DOHH2 (cell line): Measurements from ENCODE around the gene CSN3.
"Not testable (repeated sequence)": the region's sequence is repeated elsewhere in the genome, so short reads cannot be mapped to it uniquely, and the experiment has no call there.

ENCODE experiments used
- H3F3A ChIP-seq: fragments of 200-600 bp; sonication (generic), shearing (Covaris generic); 2 replicates; pipeline ENCODE4 v1.6.0; 2016; ENCODE audit warnings: antibody characterized with exemption, mild to moderate bottlenecking; ENCODE audit not compliant: control insufficient read depth, insufficient read depth
- H3K27ac ChIP-seq: fragments of 200-600 bp; sonication (generic); 2 replicates; pipeline ENCODE4 v1.5.1; 2014; ENCODE audit warnings: low read depth, mild to moderate bottlenecking, low read length, moderate library complexity
- H3K27me3 ChIP-seq: fragments of 200-600 bp; sonication (generic); 2 replicates; pipeline ENCODE4 v1.6.1; 2014; ENCODE audit warnings: mild to moderate bottlenecking, low read length, mixed read lengths; ENCODE audit not compliant: control insufficient read depth
- H3K36me3 ChIP-seq: fragments of 200-600 bp; sonication (generic); 2 replicates; pipeline ENCODE4 v1.6.1; 2014; ENCODE audit warnings: mild to moderate bottlenecking, low read length, moderate library complexity, mixed read lengths; ENCODE audit not compliant: control insufficient read depth
- H3K4me1 ChIP-seq: fragments of 200-600 bp; sonication (generic); 2 replicates; pipeline ENCODE4 v1.6.1; 2014; ENCODE audit warnings: mild to moderate bottlenecking, low read length, mixed read lengths; ENCODE audit not compliant: control insufficient read depth
- H3K4me2 ChIP-seq: fragments of 200-600 bp; sonication (generic); 2 replicates; pipeline ENCODE4 v1.6.0; 2014; ENCODE audit warnings: mild to moderate bottlenecking, low read length, moderate library complexity
- H3K4me3 ChIP-seq: fragments of 200-600 bp; sonication (generic); 2 replicates; pipeline ENCODE4 v1.5.1; 2014; ENCODE audit warnings: mild to moderate bottlenecking, low read length, mixed read lengths
- H3K79me2 ChIP-seq: fragments of 200-600 bp; sonication (generic); 2 replicates; pipeline ENCODE4 v1.6.1; 2014; ENCODE audit warnings: mild to moderate bottlenecking, low read length, mixed read lengths; ENCODE audit not compliant: control insufficient read depth
- H3K9me2 ChIP-seq: fragments of 200-600 bp; sonication (generic); replicated peaks from 2 replicates; pipeline ENCODE4 v1.6.1; 2014; ENCODE audit warnings: mild to moderate bottlenecking, low read length, mixed read lengths; ENCODE audit not compliant: control insufficient read depth
- H3K9me3 ChIP-seq: fragments of 200-600 bp; sonication (generic); 2 replicates; pipeline ENCODE4 v1.6.1; 2014; ENCODE audit warnings: antibody characterized with exemption, low read length, mixed read lengths; ENCODE audit not compliant: control insufficient read depth, insufficient read depth
- H4K20me1 ChIP-seq: fragments of 200-600 bp; sonication (generic); 2 replicates; pipeline ENCODE4 v1.6.0; 2014; ENCODE audit warnings: low read depth, mild to moderate bottlenecking, antibody characterized with exemption, low read length, moderate library complexity; ENCODE audit not compliant: control insufficient read depth, insufficient read depth
- EZH2phosphoT487 ChIP-seq: fragments of 200-600 bp; sonication (generic); IDR thresholded peaks from 2 replicates; pipeline ENCODE4 v1.6.1; 2017; ENCODE audit warnings: borderline replicate concordance, mild to moderate bottlenecking, antibody characterized with exemption, low read length, moderate library complexity, mixed read lengths
- TF ChIP-seq, protein P1 (sequence below): fragments of 200-600 bp; sonication (generic); IDR thresholded peaks from one replicate; pipeline ENCODE4 v1.5.1; 2014; ENCODE audit warnings: antibody characterized with exemption, mild to moderate bottlenecking, low read depth, low read length; ENCODE audit not compliant: poor library complexity, severe bottlenecking

CSN3 gene

DNA sequence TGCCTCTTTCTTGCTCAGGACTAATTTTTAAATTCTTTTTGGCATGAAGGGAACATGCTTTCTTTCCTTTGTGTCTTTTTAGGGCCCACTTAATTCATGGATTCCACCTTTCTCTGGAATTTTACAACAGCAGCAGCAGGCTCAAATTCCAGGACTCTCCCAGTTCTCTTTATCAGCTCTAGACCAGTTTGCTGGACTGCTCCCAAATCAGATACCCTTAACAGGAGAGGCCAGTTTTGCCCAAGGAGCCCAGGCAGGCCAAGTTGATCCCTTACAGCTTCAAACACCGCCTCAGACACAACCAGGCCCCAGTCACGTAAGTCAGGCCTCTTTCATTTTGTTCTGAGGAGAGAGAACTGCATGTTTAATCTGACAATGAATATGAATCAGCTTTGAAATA is 44.6 kb upstream of the CSN3 start:
- no peak overlapping the region for H3K4me2 ChIP-seq
- H3K9me3 ChIP-seq, result no peaks in the 10 kb centered on the region
- H3K4me1 ChIP-seq, result no peaks in the 10 kb centered on the region
- TF ChIP-seq, protein P1, sequence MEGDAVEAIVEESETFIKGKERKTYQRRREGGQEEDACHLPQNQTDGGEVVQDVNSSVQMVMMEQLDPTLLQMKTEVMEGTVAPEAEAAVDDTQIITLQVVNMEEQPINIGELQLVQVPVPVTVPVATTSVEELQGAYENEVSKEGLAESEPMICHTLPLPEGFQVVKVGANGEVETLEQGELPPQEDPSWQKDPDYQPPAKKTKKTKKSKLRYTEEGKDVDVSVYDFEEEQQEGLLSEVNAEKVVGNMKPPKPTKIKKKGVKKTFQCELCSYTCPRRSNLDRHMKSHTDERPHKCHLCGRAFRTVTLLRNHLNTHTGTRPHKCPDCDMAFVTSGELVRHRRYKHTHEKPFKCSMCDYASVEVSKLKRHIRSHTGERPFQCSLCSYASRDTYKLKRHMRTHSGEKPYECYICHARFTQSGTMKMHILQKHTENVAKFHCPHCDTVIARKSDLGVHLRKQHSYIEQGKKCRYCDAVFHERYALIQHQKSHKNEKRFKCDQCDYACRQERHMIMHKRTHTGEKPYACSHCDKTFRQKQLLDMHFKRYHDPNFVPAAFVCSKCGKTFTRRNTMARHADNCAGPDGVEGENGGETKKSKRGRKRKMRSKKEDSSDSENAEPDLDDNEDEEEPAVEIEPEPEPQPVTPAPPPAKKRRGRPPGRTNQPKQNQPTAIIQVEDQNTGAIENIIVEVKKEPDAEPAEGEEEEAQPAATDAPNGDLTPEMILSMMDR, result no peak
- no peak for TF ChIP-seq EZH2phosphoT487
- H3K27ac ChIP-seq, result no peak overlapping the region
- no peaks in the 10 kb centered on the region for H3K27me3 ChIP-seq
- no peak overlapping the region for H3K4me3 ChIP-seq
- H3K79me2 ChIP-seq, result no peaks in the 10 kb centered on the region
- H3K36me3 ChIP-seq, result no peaks in the 10 kb centered on the region
- H3F3A ChIP-seq, result no peaks in the 10 kb centered on the region
- no peaks in the 10 kb centered on the region for H3K9me2 ChIP-seq
- no peaks in the 10 kb centered on the region for H4K20me1 ChIP-seq

DNA sequence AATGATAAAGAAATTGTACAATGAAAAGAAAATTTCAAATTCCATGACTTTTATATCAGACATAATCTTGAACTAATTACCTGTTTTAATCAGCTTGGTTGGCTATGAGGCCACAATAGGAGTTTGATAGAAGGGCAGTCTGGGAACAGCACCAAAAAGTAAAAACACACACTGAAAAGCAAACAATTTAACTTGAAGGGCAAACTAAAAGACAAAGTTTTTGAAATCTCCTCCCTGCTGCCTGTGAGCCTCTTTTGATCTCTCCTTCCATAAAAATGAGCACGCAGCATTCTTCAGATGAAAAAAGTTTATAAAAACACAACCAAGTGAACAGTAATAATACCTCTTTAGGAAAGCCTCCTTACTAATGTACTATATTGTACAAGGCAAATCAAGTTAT is 38.8 kb upstream of the CSN3 start:
- no peaks in the 10 kb centered on the region for H3K36me3 ChIP-seq
- H3K4me3 ChIP-seq, result no peak overlapping the region
- no peaks in the 10 kb centered on the region for H4K20me1 ChIP-seq
- TF ChIP-seq, protein P1, result no peak
- TF ChIP-seq EZH2phosphoT487, result no peak
- no peak overlapping the region for H3K4me2 ChIP-seq
- no peak overlapping the region for H3K27ac ChIP-seq
- H3K27me3 ChIP-seq, result no peaks in the 10 kb centered on the region
- no peaks in the 10 kb centered on the region for H3K4me1 ChIP-seq
- no peaks in the 10 kb centered on the region for H3K9me3 ChIP-seq
- H3K79me2 ChIP-seq, result no peaks in the 10 kb centered on the region
- no peaks in the 10 kb centered on the region for H3F3A ChIP-seq
- H3K9me2 ChIP-seq, result no peaks in the 10 kb centered on the region

DNA sequence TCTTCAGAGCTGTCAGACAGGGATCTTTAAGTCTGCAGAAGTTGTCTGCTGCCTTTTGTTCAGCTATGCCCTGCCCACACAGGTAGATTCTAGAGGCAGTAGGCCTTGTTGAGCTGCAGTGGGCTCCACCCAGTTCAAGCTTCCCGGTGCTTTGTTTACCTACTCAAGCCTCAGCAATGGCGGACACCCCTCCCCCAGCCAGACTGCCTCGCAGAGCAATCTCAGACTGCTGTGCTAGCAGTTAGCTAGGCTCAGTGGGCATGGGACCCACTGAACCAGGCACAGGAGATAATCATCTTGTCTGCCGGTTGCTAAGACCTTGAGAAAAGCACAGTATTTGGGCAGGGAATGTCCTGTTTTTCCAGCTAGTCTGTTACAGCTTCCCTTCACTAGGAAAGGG is 29.6 kb upstream of the CSN3 start:
- H3K4me3 ChIP-seq, H3K79me2 ChIP-seq, H3K9me3 ChIP-seq: not testable (repeated sequence)

DNA sequence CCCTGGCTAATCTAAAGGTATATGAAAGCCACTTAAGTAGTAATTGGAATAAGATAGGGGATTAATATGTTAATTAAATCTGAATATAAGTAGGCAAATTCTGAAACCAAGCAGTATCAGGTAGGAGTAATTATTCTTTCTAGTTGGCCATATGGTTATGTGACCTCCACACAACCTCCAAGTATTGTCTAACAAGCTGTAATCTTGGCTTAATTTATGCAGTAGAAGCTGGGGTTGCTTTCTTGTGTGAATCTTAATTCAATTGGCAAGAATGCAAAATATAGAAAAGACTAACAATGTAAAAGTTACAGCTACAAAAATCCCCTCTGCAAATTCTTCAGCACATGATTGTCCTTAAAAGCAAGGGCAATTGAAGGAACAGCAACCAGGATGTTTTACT is 26.3 kb upstream of the CSN3 start:
- not testable (repeated sequence) for H3K4me2 ChIP-seq, H4K20me1 ChIP-seq, H3K36me3 ChIP-seq, H3K9me2 ChIP-seq, H3K27ac ChIP-seq, H3K79me2 ChIP-seq, H3K4me3 ChIP-seq, H3K4me1 ChIP-seq, H3K9me3 ChIP-seq, H3K27me3 ChIP-seq, H3F3A ChIP-seq

More for the DNA sequence above, 29.6 kb upstream of the CSN3 start:
- not testable (repeated sequence) for H3K36me3 ChIP-seq, H3F3A ChIP-seq, H3K27me3 ChIP-seq, H3K9me2 ChIP-seq, H3K4me1 ChIP-seq, H3K27ac ChIP-seq, H3K4me2 ChIP-seq, H4K20me1 ChIP-seq

DNA sequence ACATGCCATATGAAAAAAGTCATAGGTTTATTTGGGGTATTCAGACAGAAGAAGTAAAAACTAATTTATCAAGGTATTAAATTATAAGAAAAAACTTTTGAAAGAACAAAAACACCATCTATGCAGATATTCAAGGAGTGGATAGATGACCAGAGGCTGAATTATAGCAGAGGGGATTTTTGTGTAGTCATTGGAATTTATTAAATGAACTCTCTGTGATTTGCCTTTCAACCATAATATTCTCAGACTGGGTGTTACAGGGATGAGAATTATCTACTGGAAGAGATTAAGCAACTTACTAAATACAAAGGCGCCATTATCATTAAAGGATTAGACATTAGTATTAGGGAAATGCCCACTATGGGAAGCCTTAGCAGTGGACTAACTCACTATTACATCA is 25.8 kb upstream of the CSN3 start:
- not testable (repeated sequence) for H3K4me2 ChIP-seq, H3K79me2 ChIP-seq, H3K9me3 ChIP-seq, H3K27ac ChIP-seq, H3F3A ChIP-seq, H3K9me2 ChIP-seq, H3K27me3 ChIP-seq, H3K36me3 ChIP-seq, H3K4me3 ChIP-seq, H4K20me1 ChIP-seq, H3K4me1 ChIP-seq

DNA sequence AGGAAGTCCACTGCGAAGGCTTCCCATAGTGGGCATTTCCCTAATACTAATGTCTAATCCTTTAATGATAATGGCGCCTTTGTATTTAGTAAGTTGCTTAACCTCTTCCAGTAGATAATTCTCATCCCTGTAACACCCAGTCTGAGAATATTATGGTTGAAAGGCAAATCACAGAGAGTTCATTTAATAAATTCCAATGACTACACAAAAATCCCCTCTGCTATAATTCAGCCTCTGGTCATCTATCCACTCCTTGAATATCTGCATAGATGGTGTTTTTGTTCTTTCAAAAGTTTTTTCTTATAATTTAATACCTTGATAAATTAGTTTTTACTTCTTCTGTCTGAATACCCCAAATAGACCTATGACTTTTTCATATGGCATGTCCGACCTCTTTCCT is 21.0 kb upstream of the CSN3 start:
- H3K79me2 ChIP-seq, H3F3A ChIP-seq, H3K36me3 ChIP-seq, H3K9me3 ChIP-seq, H3K4me3 ChIP-seq, H3K4me1 ChIP-seq, H3K27ac ChIP-seq, H3K4me2 ChIP-seq, H4K20me1 ChIP-seq, H3K27me3 ChIP-seq, H3K9me2 ChIP-seq: not testable (repeated sequence)

DNA sequence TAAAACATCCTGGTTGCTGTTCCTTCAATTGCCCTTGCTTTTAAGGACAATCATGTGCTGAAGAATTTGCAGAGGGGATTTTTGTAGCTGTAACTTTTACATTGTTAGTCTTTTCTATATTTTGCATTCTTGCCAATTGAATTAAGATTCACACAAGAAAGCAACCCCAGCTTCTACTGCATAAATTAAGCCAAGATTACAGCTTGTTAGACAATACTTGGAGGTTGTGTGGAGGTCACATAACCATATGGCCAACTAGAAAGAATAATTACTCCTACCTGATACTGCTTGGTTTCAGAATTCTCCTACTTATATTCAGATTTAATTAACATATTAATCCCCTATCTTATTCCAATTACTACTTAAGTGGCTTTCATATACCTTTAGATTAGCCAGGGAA is 20.6 kb upstream of the CSN3 start:
- H3K9me2 ChIP-seq, H3F3A ChIP-seq, H3K9me3 ChIP-seq, H3K4me3 ChIP-seq, H4K20me1 ChIP-seq, H3K4me2 ChIP-seq, H3K4me1 ChIP-seq, H3K27me3 ChIP-seq, H3K27ac ChIP-seq, H3K79me2 ChIP-seq, H3K36me3 ChIP-seq: not testable (repeated sequence)
